H1 (cell line): ENCODE data around the gene NOS3.

Experiments
- JUND ChIP-seq: IDR thresholded peaks from 2 replicates; pipeline ENCODE4 v1.6.1; 2011; ENCODE audit warnings: mild to moderate bottlenecking, improper control_type of control experiment, low read length
- KDM5A ChIP-seq: fragments of 200-600 bp; IDR thresholded peaks from 2 replicates; pipeline ENCODE4 v1.7.1; 2012; ENCODE audit warnings: mild to moderate bottlenecking, low read length, inconsistent platforms, mixed read lengths
- POLR2A ChIP-seq, 2 experiments: IDR thresholded peaks; 1 replicate in 1 of 2; 2 replicates in 1 of 2; pipeline ENCODE4 v1.6.1; 2011; ENCODE audit warnings: low read depth in 2 of 2, low read length in 2 of 2, mild to moderate bottlenecking in 2 of 2; ENCODE audit errors: control extremely low read depth in 1 of 2
- SP2 ChIP-seq: IDR thresholded peaks from 2 replicates; pipeline ENCODE4 v1.6.1; 2012; ENCODE audit warnings: mild to moderate bottlenecking, low read length, inconsistent platforms
- TF ChIP-seq, protein P1 (sequence below), 3 experiments: IDR thresholded peaks; 1 replicate in 2 of 3; 2 replicates in 1 of 3; pipeline versions ENCODE4 v1.5.1 to v1.6.1; 2011; ENCODE audit warnings: low read length in 3 of 3, mild to moderate bottlenecking in 3 of 3, inconsistent platforms in 2 of 3, low read depth in 1 of 3, moderate library complexity in 1 of 3; ENCODE audit not compliant: insufficient read depth in 1 of 3; ENCODE audit errors: control extremely low read depth in 1 of 3
- TF ChIP-seq, protein P2 (sequence below): IDR thresholded peaks from 2 replicates; pipeline ENCODE4 v1.6.1; 2011; ENCODE audit warnings: low read length, improper control_type of control experiment
- TF ChIP-seq, protein P3 (sequence below): IDR thresholded peaks from 2 replicates; pipeline ENCODE4 v1.6.1; 2011; ENCODE audit warnings: low read depth, mild to moderate bottlenecking, low read length; ENCODE audit not compliant: insufficient read depth

- no peak for TF ChIP-seq POLR2A (IDR thresholded peaks at IDR 0.05; ENCODE audit: control extremely low read depth in 1 of 2, low read depth in 2 of 2, low read length in 2 of 2)
- TF ChIP-seq, protein P1, sequence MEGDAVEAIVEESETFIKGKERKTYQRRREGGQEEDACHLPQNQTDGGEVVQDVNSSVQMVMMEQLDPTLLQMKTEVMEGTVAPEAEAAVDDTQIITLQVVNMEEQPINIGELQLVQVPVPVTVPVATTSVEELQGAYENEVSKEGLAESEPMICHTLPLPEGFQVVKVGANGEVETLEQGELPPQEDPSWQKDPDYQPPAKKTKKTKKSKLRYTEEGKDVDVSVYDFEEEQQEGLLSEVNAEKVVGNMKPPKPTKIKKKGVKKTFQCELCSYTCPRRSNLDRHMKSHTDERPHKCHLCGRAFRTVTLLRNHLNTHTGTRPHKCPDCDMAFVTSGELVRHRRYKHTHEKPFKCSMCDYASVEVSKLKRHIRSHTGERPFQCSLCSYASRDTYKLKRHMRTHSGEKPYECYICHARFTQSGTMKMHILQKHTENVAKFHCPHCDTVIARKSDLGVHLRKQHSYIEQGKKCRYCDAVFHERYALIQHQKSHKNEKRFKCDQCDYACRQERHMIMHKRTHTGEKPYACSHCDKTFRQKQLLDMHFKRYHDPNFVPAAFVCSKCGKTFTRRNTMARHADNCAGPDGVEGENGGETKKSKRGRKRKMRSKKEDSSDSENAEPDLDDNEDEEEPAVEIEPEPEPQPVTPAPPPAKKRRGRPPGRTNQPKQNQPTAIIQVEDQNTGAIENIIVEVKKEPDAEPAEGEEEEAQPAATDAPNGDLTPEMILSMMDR (IDR thresholded peaks at IDR 0.05; ENCODE audit: control extremely low read depth in 1 of 3, insufficient read depth in 1 of 3, low read depth in 1 of 3, low read length in 3 of 3) = peak in 1 of 3 experiments; percentile 4; a peak in 1 of 4 replicates
- no peak for TF ChIP-seq SP2
- TF ChIP-seq KDM5A = no peak
- TF ChIP-seq, protein P2, sequence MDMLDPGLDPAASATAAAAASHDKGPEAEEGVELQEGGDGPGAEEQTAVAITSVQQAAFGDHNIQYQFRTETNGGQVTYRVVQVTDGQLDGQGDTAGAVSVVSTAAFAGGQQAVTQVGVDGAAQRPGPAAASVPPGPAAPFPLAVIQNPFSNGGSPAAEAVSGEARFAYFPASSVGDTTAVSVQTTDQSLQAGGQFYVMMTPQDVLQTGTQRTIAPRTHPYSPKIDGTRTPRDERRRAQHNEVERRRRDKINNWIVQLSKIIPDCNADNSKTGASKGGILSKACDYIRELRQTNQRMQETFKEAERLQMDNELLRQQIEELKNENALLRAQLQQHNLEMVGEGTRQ = no peak
- TF ChIP-seq, protein P3, sequence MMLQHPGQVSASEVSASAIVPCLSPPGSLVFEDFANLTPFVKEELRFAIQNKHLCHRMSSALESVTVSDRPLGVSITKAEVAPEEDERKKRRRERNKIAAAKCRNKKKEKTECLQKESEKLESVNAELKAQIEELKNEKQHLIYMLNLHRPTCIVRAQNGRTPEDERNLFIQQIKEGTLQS = no peak
- TF ChIP-seq JUND = no peak
These were observed 60.3 kb downstream of the NOS3 start for GRCh38 chr7:151051108-151051507.
